GM10266 (cell line): Measurements from ENCODE around the gene PKDREJ.

Experiments
- DNase-seq: peaks from one replicate; pipeline ENCODE4 v3.0.0; 2012; ENCODE audit errors: extremely low spot score
- CTCF ChIP-seq: IDR thresholded peaks from 2 replicates; pipeline ENCODE4 v1.5.1; 2012; ENCODE audit warnings: mild to moderate bottlenecking, low read depth; ENCODE audit not compliant: control insufficient read depth, insufficient read depth; ENCODE audit errors: missing control alignments

The PKDREJ gene

GRCh38 chr22:46246178-46246577 lies 17.0 kb downstream of the PKDREJ start:
- no peak for TF ChIP-seq CTCF
- no peak for DNase-seq

- TF ChIP-seq CTCF = no peak
- no peak for DNase-seq
Observed at GRCh38 chr22:46245511-46245910, 17.6 kb downstream of the PKDREJ start.

- no peak for TF ChIP-seq CTCF
- DNase-seq = no peak
Observed at GRCh38 chr22:46244771-46245170, 18.4 kb downstream of the PKDREJ start.

- no peak for TF ChIP-seq CTCF
Observed at GRCh38 chr22:46242076-46242475, 21.1 kb downstream of the PKDREJ start.

GRCh38 chr22:46241396-46242007 lies 21.6 kb downstream of the PKDREJ start:
- no peak for DNase-seq
- TF ChIP-seq CTCF = no peak

More at GRCh38 chr22:46242076-46242475, 21.1 kb downstream of the PKDREJ start:
- DNase-seq = no peak

- no peak for TF ChIP-seq CTCF
- DNase-seq = no peak
Observed at GRCh38 chr22:46240907-46241306, 22.2 kb downstream of the PKDREJ start.

GRCh38 chr22:46240506-46240905 lies 22.6 kb downstream of the PKDREJ start:
- no peak for DNase-seq
- no peak for TF ChIP-seq CTCF
